HUES64 (cell line): ENCODE results near the gene NUAK1.

Experiments
- H3K27ac ChIP-seq: 2 replicates; pipeline ENCODE4 v1.7.0; 2013; ENCODE audit warnings: low read depth, low read length, inconsistent platforms
- H3K27me3 ChIP-seq: 2 replicates; pipeline ENCODE4 v1.6.1; 2013; ENCODE audit warnings: mild to moderate bottlenecking, low read length; ENCODE audit not compliant: insufficient read depth
- H3K36me3 ChIP-seq: 2 replicates; pipeline ENCODE4 v1.6.1; 2013; ENCODE audit warnings: mild to moderate bottlenecking, low read length; ENCODE audit not compliant: insufficient read depth
- H3K4me1 ChIP-seq: 2 replicates; pipeline ENCODE4 v1.6.1; 2013; ENCODE audit warnings: mild to moderate bottlenecking, low read length, moderate library complexity; ENCODE audit not compliant: insufficient read depth
- H3K4me3 ChIP-seq: 2 replicates; pipeline ENCODE4 v1.5.1; 2013; ENCODE audit warnings: mild to moderate bottlenecking, low read length, moderate library complexity
- H3K9ac ChIP-seq: 2 replicates; pipeline ENCODE4 v1.6.1; 2013; ENCODE audit warnings: mild to moderate bottlenecking, low read depth, low read length
- H3K9me3 ChIP-seq: 2 replicates; pipeline ENCODE4 v1.6.1; 2013; ENCODE audit warnings: low read depth, low read length; ENCODE audit not compliant: insufficient read depth
- WGBS: fragments of 150-250, 120-280 bp; methylation state at CpG from one replicate; pipeline ENCODE4 v1.1.7; 2013; ENCODE audit warnings: missing lambda C conversion rate; 5-methylcytosine and 5-hydroxymethylcytosine counted together

Gene NUAK1

GRCh38 chr12:106128585-106129328 lies 10.0 kb downstream of the NUAK1 start:
- H3K27me3 ChIP-seq = no peaks in the 10 kb centered on the region
- H3K27ac ChIP-seq = no peak overlapping the region
- no peak overlapping the region for H3K9ac ChIP-seq
- no peak overlapping the region for H3K4me3 ChIP-seq
- H3K9me3 ChIP-seq = no peaks in the 10 kb centered on the region
- H3K36me3 ChIP-seq = no peaks in the 10 kb centered on the region
- WGBS = 48% methylated on average over 10 of the region's 11 CpGs
- peaks cover 65% of the 10 kb centered on the region for H3K4me1 ChIP-seq

- H3K9ac ChIP-seq = no peak overlapping the region
- no peaks in the 10 kb centered on the region for H3K36me3 ChIP-seq
- WGBS = 85% methylated on average over 10 of the region's 10 CpGs
- H3K4me1 ChIP-seq = peaks cover 57% of the 10 kb centered on the region
- no peak overlapping the region; the same call in 1 of the 2 replicates for H3K27ac ChIP-seq
- no peak overlapping the region for H3K4me3 ChIP-seq
- H3K27me3 ChIP-seq = no peaks in the 10 kb centered on the region
- H3K9me3 ChIP-seq = no peaks in the 10 kb centered on the region
Measured at GRCh38 chr12:106127338-106128126, 11.2 kb downstream of the NUAK1 start.

GRCh38 chr12:106126441-106127337 lies 12.1 kb downstream of the NUAK1 start:
- no peak overlapping the region for H3K27ac ChIP-seq

GRCh38 chr12:106125351-106126095 lies 13.2 kb downstream of the NUAK1 start:
- no peaks in the 10 kb centered on the region for H3K36me3 ChIP-seq
- H3K9me3 ChIP-seq = no peaks in the 10 kb centered on the region
- WGBS = 93% methylated on average over 7 of the region's 9 CpGs
- no peak overlapping the region for H3K27ac ChIP-seq
- peaks cover 37% of the 10 kb centered on the region for H3K4me1 ChIP-seq
- no peak overlapping the region for H3K9ac ChIP-seq
- no peaks in the 10 kb centered on the region for H3K27me3 ChIP-seq
- H3K4me3 ChIP-seq = no peak overlapping the region

More at GRCh38 chr12:106126441-106127337, 12.1 kb downstream of the NUAK1 start:
- H3K9me3 ChIP-seq = no peaks in the 10 kb centered on the region
- H3K4me3 ChIP-seq = no peak overlapping the region
- 98% methylated on average over 2 of the region's 2 CpGs for WGBS
- H3K27me3 ChIP-seq = no peaks in the 10 kb centered on the region
- no peak overlapping the region for H3K9ac ChIP-seq
- H3K36me3 ChIP-seq = no peaks in the 10 kb centered on the region
- H3K4me1 ChIP-seq = peaks cover 48% of the 10 kb centered on the region

GRCh38 chr12:106123551-106124081 lies 15.1 kb downstream of the NUAK1 start:
- Histone ChIP-seq H3K9me3 (no peaks in the 10 kb centered on the region), H3K4me1 (peaks cover 38% of the 10 kb centered on the region), H3K36me3 (no peaks in the 10 kb centered on the region), H3K27ac (no peak overlapping the region; the same call in 1 of the 2 replicates), H3K9ac (no peak overlapping the region), H3K4me3 (no peak overlapping the region), H3K27me3 (no peaks in the 10 kb centered on the region)
- WGBS = 86% methylated on average over 10 of the region's 10 CpGs

GRCh38 chr12:106123110-106123509 lies 15.6 kb downstream of the NUAK1 start:
- H3K4me3 ChIP-seq = no peak overlapping the region
- H3K9ac ChIP-seq = no peak overlapping the region
- H3K27ac ChIP-seq = no peak overlapping the region
- H3K4me1 ChIP-seq = peaks cover 38% of the 10 kb centered on the region
- H3K27me3 ChIP-seq = no peaks in the 10 kb centered on the region
- H3K36me3 ChIP-seq = no peaks in the 10 kb centered on the region
- WGBS = 85% methylated on average over 4 of the region's 5 CpGs
- no peaks in the 10 kb centered on the region for H3K9me3 ChIP-seq

GRCh38 chr12:106122004-106122403 lies 16.8 kb downstream of the NUAK1 start:
- no peaks in the 10 kb centered on the region for H3K9me3 ChIP-seq
- no peaks in the 10 kb centered on the region for H3K27me3 ChIP-seq
- H3K4me3 ChIP-seq = no peak overlapping the region
- no peak overlapping the region for H3K27ac ChIP-seq
- WGBS = 93% methylated on average over 3 of the region's 3 CpGs
- no peaks in the 10 kb centered on the region for H3K36me3 ChIP-seq
- peaks cover 35% of the 10 kb centered on the region for H3K4me1 ChIP-seq
- H3K9ac ChIP-seq = no peak overlapping the region

- Histone ChIP-seq H3K4me3 (no peak overlapping the region), H3K4me1 (peaks cover 36% of the 10 kb centered on the region), H3K9ac (no peak overlapping the region), H3K36me3 (no peaks in the 10 kb centered on the region), H3K9me3 (no peaks in the 10 kb centered on the region), H3K27me3 (no peaks in the 10 kb centered on the region), H3K27ac (no peak overlapping the region)
- 91% methylated on average over 8 of the region's 8 CpGs for WGBS
Measured at GRCh38 chr12:106120519-106121105, 18.1 kb downstream of the NUAK1 start.

- H3K27ac ChIP-seq = no peak overlapping the region
- peaks cover 41% of the 10 kb centered on the region for H3K4me1 ChIP-seq
- WGBS = 87% methylated on average over 7 of the region's 9 CpGs
- no peaks in the 10 kb centered on the region for H3K9me3 ChIP-seq
- no peak overlapping the region for H3K9ac ChIP-seq
- no peaks in the 10 kb centered on the region for H3K36me3 ChIP-seq
- H3K27me3 ChIP-seq = no peaks in the 10 kb centered on the region
- H3K4me3 ChIP-seq = no peak overlapping the region
Measured at GRCh38 chr12:106119301-106119700, 19.5 kb downstream of the NUAK1 start.
